Pancreas (tissue), 10 donors: ENCODE measurements around the gene ADAMTS2. TPM values are rescaled to one million over a fixed set of nuclear protein-coding genes. Genes with fewer than 3 reads are reported as not detected.

Experiments used
- ATAC-seq, 4 donors: fragments of 200-7000 bp; cut with Tn5 transposase; one replicate each; pipeline versions ENCODE4 v1.8.0 to v1.9.1; 2020; ENCODE audit warnings: mild to moderate bottlenecking in 4 of 4, moderate library complexity in 4 of 4
- DNase-seq, 6 donors: peaks; one replicate each; pipeline ENCODE4 v3.0.0-alpha.2; 2020
- FAIRE-seq: peaks from 2 replicates; lab custom pipeline; 2012; peaks lifted over from hg19 to GRCh38; lab: Jason Lieb, UNC
- H3K27ac ChIP-seq, 4 donors: fragments of 200-600 bp; sonication (generic); 1 replicate in 3 of 4; 2 replicates in 1 of 4; pipeline versions ENCODE4 v1.5.0 to v1.8.0; 2020
- H3K27me3 ChIP-seq, 4 donors: fragments of 200-600 bp; one replicate each; pipeline ENCODE4 v1.8.0; 2021
- H3K36me3 ChIP-seq, 3 donors: fragments of 200-600 bp; sonication (generic) in 1 of 3; one replicate each; pipeline versions ENCODE4 v1.5.0 to v1.8.0; 2020 to 2021
- H3K4me1 ChIP-seq, 3 donors: fragments of 200-600 bp; one replicate each; pipeline ENCODE4 v1.8.0; 2021
- H3K4me3 ChIP-seq, 4 donors: fragments of 200-600 bp; sonication (generic) in 2 of 4; one replicate each; pipeline versions ENCODE4 v1.5.0 to v1.8.0; 2020 to 2021
- H3K9me3 ChIP-seq, 4 donors: fragments of 200-600 bp; one replicate each; pipeline ENCODE4 v1.8.0; 2021
- WGBS, 2 donors: extraction: QIAGEN DNeasy Blood & Tissue Kit; methylation state at CpG; one replicate each; pipeline ENCODE4 v1.1.7; 2013; 5-methylcytosine and 5-hydroxymethylcytosine counted together
- intact Hi-C, 3 donors: fragments of 100-400 bp; cut with DNase I; formaldehyde crosslinking; loops; one replicate each; pipeline versions ENCODE4 v1.11.1 to v1.14.2; 2022
- polyA plus RNA-seq, 2 donors: library from polyadenylated mRNA; stranded (reverse); fragments of 200-250 nt; gene quantifications; one replicate each; pipeline ENCODE4 v1.2.3, GENCODE V29; 2013
- total RNA-seq, 6 donors: library from RNA; stranded (reverse); fragmentation: NEBNext Ultra II Directional in 4 of 6; extraction: Animal tissue kit (Norgen Biotek cat#: 25700) in 4 of 6; gene quantifications; one replicate each; pipeline versions ENCODE4 v1.2.1 to v1.2.4, GENCODE V29; 2021 to 2023
- TF ChIP-seq, protein P1 (sequence below), 4 donors: fragments of 200-600 bp; sonication (generic) in 3 of 4; IDR thresholded peaks; one replicate each; pipeline versions ENCODE4 v1.5.0 to v1.8.0; 2021; ENCODE audit warnings: antibody characterized with exemption in 4 of 4
- donor health status: healthy with polysubstance abuse.
- donor health status: DM: no; HTN: no; CAD: no; lungs with moderate emphysema.
- donor health status: DM: no; HTN: no; CAD: no.
- donor health status: control.
- donor health status: control.
- donor health status: Bipolar disorder and iron deficiency.
- donor health status: DM: yes; HTN: yes; CAD: no.
- donor health status: DM: no; HTN: no; CAD: no.
- donor health status: DM: no; HTN: no; CAD: no.
- donor health status: DM: yes; HTN: yes; CAD: no.

ADAMTS2 gene
- total and polyA plus RNA-seq, 8 donors = 1.3 to 18.5 (median 5.8) TPM

GRCh38 chr5:179135441-179136215 is 209.6 kb downstream of the ADAMTS2 start:
- Histone ChIP-seq H3K4me1 (no peaks in the 10 kb centered on the region), H3K4me3 (no peak overlapping the region), H3K27me3 (no peaks in the 10 kb centered on the region), H3K36me3 (no peaks in the 10 kb centered on the region), H3K27ac (no peak overlapping the region), H3K9me3 (no peaks in the 10 kb centered on the region)
- intact Hi-C loops = no loop called here
- no peak for FAIRE-seq
- TF ChIP-seq, protein P1, sequence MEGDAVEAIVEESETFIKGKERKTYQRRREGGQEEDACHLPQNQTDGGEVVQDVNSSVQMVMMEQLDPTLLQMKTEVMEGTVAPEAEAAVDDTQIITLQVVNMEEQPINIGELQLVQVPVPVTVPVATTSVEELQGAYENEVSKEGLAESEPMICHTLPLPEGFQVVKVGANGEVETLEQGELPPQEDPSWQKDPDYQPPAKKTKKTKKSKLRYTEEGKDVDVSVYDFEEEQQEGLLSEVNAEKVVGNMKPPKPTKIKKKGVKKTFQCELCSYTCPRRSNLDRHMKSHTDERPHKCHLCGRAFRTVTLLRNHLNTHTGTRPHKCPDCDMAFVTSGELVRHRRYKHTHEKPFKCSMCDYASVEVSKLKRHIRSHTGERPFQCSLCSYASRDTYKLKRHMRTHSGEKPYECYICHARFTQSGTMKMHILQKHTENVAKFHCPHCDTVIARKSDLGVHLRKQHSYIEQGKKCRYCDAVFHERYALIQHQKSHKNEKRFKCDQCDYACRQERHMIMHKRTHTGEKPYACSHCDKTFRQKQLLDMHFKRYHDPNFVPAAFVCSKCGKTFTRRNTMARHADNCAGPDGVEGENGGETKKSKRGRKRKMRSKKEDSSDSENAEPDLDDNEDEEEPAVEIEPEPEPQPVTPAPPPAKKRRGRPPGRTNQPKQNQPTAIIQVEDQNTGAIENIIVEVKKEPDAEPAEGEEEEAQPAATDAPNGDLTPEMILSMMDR (IDR thresholded peaks at IDR 0.05) = no peak
- no peak for ATAC-seq
- 71 to 84% methylated on average over 20 of the region's 20 CpGs for WGBS, 2 donors
- peak in 1 of 6 donors; percentile 40 for DNase-seq

- intact Hi-C loops = no loop called here
- H3K27me3 ChIP-seq = no peaks in the 10 kb centered on the region
- no peaks in the 10 kb centered on the region for H3K4me1 ChIP-seq
- ATAC-seq (no peak), FAIRE-seq (no peak), DNase-seq (peak in 1 of 6 donors; percentile 48)
- TF ChIP-seq, protein P1 (IDR thresholded peaks at IDR 0.05) = no peak
- H3K9me3 ChIP-seq = no peaks in the 10 kb centered on the region
- no peak overlapping the region for H3K27ac ChIP-seq
- no peak overlapping the region for H3K4me3 ChIP-seq
- no peaks in the 10 kb centered on the region for H3K36me3 ChIP-seq
- 81 to 87% methylated on average over 15 to 19 of the region's 19 CpGs for WGBS, 2 donors
Observed at GRCh38 chr5:179135006-179135405, 210.3 kb downstream of the ADAMTS2 start.

GRCh38 chr5:179134511-179134910 is 210.8 kb downstream of the ADAMTS2 start:
- no peak for ATAC-seq
- Histone ChIP-seq H3K27me3 (no peaks in the 10 kb centered on the region), H3K27ac (no peak overlapping the region), H3K4me3 (no peak overlapping the region), H3K4me1 (no peaks in the 10 kb centered on the region), H3K9me3 (no peaks in the 10 kb centered on the region), H3K36me3 (no peaks in the 10 kb centered on the region)
- intact Hi-C loops = no loop called here
- TF ChIP-seq, protein P1 (IDR thresholded peaks at IDR 0.05) = no peak
- 87 to 98% methylated on average over 12 to 16 of the region's 16 CpGs for WGBS, 2 donors
- DNase-seq = peak in 1 of 6 donors; percentile 38
- FAIRE-seq = no peak

DNA sequence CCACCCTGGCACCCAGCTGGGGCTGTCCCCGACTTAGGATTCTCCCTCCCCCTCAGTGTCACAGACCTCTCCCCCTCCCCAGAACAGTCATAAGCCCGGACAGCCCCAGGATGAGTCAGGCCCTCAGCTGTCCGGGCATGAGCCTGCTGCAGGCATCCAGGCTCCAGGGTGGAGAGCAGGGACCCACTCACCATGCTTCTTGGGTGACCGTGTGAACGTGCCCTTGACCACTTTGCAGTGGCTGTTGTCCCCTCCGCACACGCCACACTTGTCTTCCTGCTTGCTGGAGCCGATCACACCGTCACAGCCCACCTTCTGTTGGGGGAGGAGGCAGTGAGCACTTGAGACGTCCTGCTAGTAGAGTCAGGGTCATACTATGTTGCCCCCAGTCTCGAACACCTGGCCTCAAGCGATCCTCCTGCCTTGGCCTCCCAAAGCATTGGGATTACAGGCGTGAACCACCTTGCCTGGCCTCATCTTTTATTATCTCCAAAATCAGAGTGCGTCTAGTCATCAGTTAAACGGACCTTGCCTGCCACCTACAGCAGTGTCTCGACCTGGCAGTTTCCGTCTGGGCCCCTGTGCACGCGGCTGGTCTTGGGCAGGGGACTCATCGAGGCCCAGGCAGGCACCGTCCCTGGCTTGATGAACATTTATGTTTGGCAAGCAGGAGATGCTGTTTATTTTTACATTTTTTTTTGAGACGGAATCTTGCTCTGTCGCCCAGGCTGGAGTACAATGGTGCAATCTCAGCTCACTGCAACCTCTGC is 212.5 kb downstream of the ADAMTS2 start:
- Histone ChIP-seq H3K36me3 (no peaks in the 10 kb centered on the region), H3K4me3 (no peak overlapping the region), H3K4me1 (no peaks in the 10 kb centered on the region), H3K9me3 (no peaks in the 10 kb centered on the region), H3K27me3 (no peaks in the 10 kb centered on the region), H3K27ac (no peak overlapping the region)
- TF ChIP-seq, protein P1 (IDR thresholded peaks at IDR 0.05) = no peak
- intact Hi-C loops = no loop called here
- DNase-seq = no peak
- FAIRE-seq = no peak
- 74 to 82% methylated on average over 23 of the region's 23 CpGs for WGBS, 2 donors
- no peak for ATAC-seq
